Osteocyte (in vitro differentiated cells): ENCODE results near the gene LEUTX. TPM values are rescaled to one million over a fixed set of nuclear protein-coding genes. Genes with fewer than 3 reads are reported as not detected.
"Not testable (repeated sequence)": the region's sequence is repeated elsewhere in the genome, so short reads cannot be mapped to it uniquely, and the experiment has no call there.

ENCODE experiments used
- DNase-seq: peaks from one replicate; pipeline ENCODE4 v3.0.0; 2021; ENCODE audit warnings: mixed read lengths; ENCODE audit not compliant: unreplicated experiment; ENCODE audit errors: extremely low spot score
- H3K27ac Mint-ChIP-seq: one replicate; pipeline ENCODE4 v1.8.0; 2021; ENCODE audit warnings: mild to moderate bottlenecking, mixed read lengths; ENCODE audit not compliant: unreplicated experiment
- H3K27me3 Mint-ChIP-seq: one replicate; pipeline ENCODE4 v1.8.0; 2021; ENCODE audit warnings: mixed read lengths; ENCODE audit not compliant: unreplicated experiment
- H3K36me3 Mint-ChIP-seq: one replicate; pipeline ENCODE4 v1.8.0; 2021; ENCODE audit warnings: mixed read lengths; ENCODE audit not compliant: unreplicated experiment
- H3K4me1 Mint-ChIP-seq: one replicate; pipeline ENCODE4 v1.8.0; 2021; ENCODE audit warnings: mixed read lengths; ENCODE audit not compliant: unreplicated experiment
- H3K4me3 Mint-ChIP-seq: one replicate; pipeline ENCODE4 v1.8.0; 2021; ENCODE audit warnings: mild to moderate bottlenecking, moderate library complexity, mixed read lengths; ENCODE audit not compliant: unreplicated experiment
- H3K9me3 Mint-ChIP-seq: one replicate; pipeline ENCODE4 v1.8.0; 2021; ENCODE audit warnings: mixed read lengths; ENCODE audit not compliant: unreplicated experiment
- CTCF ChIP-seq: fragments of 200-600 bp; sonication (generic); IDR thresholded peaks from 2 replicates; pipeline ENCODE4 v1.5.0; 2021; ENCODE audit warnings: antibody characterized with exemption, mild to moderate bottlenecking, moderate library complexity
- total RNA-seq: library from RNA; stranded (reverse); gene quantifications from 2 replicates; pipeline ENCODE4 v1.2.1, GENCODE V29; 2021

LEUTX gene
- total RNA-seq, 1 donor from 2014 or later: not detected

- no peak for DNase-seq
- Mint-ChIP-seq H3K27me3 (peaks cover 5% of the 10 kb centered on the region), H3K27ac (no peak overlapping the region), H3K4me3 (no peak overlapping the region), H3K9me3 (peaks cover 4% of the 10 kb centered on the region), H3K4me1 (no peaks in the 10 kb centered on the region), H3K36me3 (peaks cover 2% of the 10 kb centered on the region)
- TF ChIP-seq CTCF: no peak
Observed at GRCh38 chr19:39807846-39808364, 29.3 kb downstream of the LEUTX start.

GRCh38 chr19:39808688-39809087 is 30.0 kb downstream of the LEUTX start:
- not testable (repeated sequence) for H3K9me3 Mint-ChIP-seq, H3K4me3 Mint-ChIP-seq, H3K27ac Mint-ChIP-seq, H3K27me3 Mint-ChIP-seq, DNase-seq, H3K36me3 Mint-ChIP-seq, H3K4me1 Mint-ChIP-seq

GRCh38 chr19:39809368-39809767 is 30.7 kb downstream of the LEUTX start:
- Mint-ChIP-seq H3K27me3 (no peaks in the 10 kb centered on the region), H3K36me3 (peaks cover 2% of the 10 kb centered on the region), H3K4me1 (no peaks in the 10 kb centered on the region), H3K9me3 (peaks cover 4% of the 10 kb centered on the region), H3K4me3 (no peak overlapping the region), H3K27ac (no peak overlapping the region)
- DNase-seq: no peak
- no peak for TF ChIP-seq CTCF

- peaks cover under 1% of the 10 kb centered on the region for H3K4me1 Mint-ChIP-seq
- TF ChIP-seq CTCF: no peak
- no peaks in the 10 kb centered on the region for H3K27me3 Mint-ChIP-seq
- H3K9me3 Mint-ChIP-seq: peaks cover 4% of the 10 kb centered on the region
- DNase-seq: no peak
- H3K27ac Mint-ChIP-seq: no peak overlapping the region
- H3K36me3 Mint-ChIP-seq: peaks cover 2% of the 10 kb centered on the region
- H3K4me3 Mint-ChIP-seq: no peak overlapping the region
Observed at GRCh38 chr19:39810424-39810823, 31.8 kb downstream of the LEUTX start.

GRCh38 chr19:39811064-39811463 is 32.4 kb downstream of the LEUTX start:
- Mint-ChIP-seq H3K27ac (no peak overlapping the region), H3K36me3 (peaks cover 4% of the 10 kb centered on the region), H3K4me1 (peaks cover 2% of the 10 kb centered on the region), H3K27me3 (no peaks in the 10 kb centered on the region), H3K9me3 (peaks cover 4% of the 10 kb centered on the region), H3K4me3 (no peak overlapping the region)
- no peak for TF ChIP-seq CTCF
- DNase-seq: no peak
